ENCODE measurements around the gene USP37. TPM values are rescaled to one million over a fixed set of nuclear protein-coding genes. Genes with fewer than 3 reads are reported as not detected.
A peak's percentile ranks its signal among the peaks of the same experiment; 100 is the strongest.

USP37 gene
- total RNA-seq, 3 donors from 2014 or later = 11.5 to 14.3 (median 11.6) TPM

DNA sequence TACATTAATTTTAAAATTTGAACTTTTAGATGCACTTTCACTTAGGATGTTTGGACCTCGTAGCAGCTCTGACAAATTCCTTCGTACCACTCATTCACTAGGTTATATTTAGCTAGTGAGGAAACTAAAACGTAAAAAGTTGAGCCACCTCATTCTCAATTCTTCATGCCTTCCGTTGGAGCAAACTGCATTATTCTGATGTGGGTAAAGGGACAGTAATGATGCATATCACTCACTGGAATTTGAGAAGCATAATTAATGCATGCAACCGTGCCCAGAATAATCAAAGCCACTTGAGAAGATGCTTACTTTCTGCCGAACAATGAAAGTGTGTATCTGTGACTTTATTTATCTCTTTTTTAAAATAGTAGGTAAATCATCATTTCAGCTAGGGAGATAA is 2.7 kb upstream of the USP37 start:
- no peaks in the 10 kb centered on the region for H3K9me3 ChIP-seq
- ATAC-seq = no peak
- intact Hi-C loops (cut with DNase I, micrococcal nuclease) = no loop called here
- TF ChIP-seq, protein P1, sequence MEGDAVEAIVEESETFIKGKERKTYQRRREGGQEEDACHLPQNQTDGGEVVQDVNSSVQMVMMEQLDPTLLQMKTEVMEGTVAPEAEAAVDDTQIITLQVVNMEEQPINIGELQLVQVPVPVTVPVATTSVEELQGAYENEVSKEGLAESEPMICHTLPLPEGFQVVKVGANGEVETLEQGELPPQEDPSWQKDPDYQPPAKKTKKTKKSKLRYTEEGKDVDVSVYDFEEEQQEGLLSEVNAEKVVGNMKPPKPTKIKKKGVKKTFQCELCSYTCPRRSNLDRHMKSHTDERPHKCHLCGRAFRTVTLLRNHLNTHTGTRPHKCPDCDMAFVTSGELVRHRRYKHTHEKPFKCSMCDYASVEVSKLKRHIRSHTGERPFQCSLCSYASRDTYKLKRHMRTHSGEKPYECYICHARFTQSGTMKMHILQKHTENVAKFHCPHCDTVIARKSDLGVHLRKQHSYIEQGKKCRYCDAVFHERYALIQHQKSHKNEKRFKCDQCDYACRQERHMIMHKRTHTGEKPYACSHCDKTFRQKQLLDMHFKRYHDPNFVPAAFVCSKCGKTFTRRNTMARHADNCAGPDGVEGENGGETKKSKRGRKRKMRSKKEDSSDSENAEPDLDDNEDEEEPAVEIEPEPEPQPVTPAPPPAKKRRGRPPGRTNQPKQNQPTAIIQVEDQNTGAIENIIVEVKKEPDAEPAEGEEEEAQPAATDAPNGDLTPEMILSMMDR (IDR thresholded peaks at IDR 0.05) = no peak
- H3K36me3 ChIP-seq (ENCODE audit: low read depth) = no peaks in the 10 kb centered on the region
- peaks cover 17% of the 10 kb centered on the region for H3K4me1 ChIP-seq (ENCODE audit: low read depth)
- no peak overlapping the region for H3K4me3 ChIP-seq
- no peak for DNase-seq

DNA sequence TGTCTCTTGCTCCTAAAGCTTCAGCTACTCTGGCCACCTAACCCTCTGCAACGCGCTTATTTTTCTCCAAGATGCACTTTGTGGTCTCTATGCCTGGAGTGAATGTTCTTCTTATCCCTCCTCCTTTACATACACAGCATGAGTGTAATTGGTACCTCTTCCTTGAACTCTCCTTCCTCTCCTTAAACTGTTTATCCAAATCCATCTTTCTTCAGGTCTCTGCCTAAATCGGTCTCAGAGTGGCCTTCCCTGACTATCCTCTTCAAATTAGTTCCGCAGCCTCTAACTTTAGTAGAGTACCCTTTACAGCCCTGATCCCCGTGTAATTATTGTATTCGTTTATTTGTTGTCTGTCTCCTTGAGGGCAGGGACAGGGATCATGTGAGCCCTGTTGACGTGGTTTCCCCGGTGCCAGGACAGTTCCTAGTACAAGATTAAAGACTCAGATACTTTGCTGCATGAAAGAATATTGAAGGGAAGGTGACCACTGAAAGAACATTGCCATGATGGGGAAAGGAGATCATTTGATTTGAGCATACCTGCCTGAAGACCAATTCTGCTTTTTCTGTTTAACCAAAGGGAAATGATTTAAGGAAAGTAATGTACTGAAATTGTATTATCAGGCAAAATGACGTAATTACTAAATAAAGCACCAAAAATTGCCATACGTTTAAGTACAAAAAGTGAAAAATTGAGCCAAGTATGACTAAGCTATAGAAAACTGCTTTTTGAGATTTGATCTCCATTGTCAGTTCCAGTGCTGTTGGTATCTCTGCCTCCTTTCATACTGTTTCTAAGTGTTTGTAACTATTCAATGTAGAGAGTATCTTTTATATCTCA is 1.7 kb upstream of the USP37 start:
- H3K9me3 ChIP-seq = no peaks in the 10 kb centered on the region
- DNase-seq (peak in 1 of 3 donors; percentile 27), ATAC-seq (no peak)
- TF ChIP-seq, protein P1 (IDR thresholded peaks at IDR 0.05) = no peak
- intact Hi-C loops (cut with DNase I, micrococcal nuclease) = no loop called here
- H3K4me1 ChIP-seq (ENCODE audit: low read depth) = peaks cover 17% of the 10 kb centered on the region
- H3K4me3 ChIP-seq = peak overlapping the region; percentile 78
- no peaks in the 10 kb centered on the region for H3K36me3 ChIP-seq (ENCODE audit: low read depth)

DNA sequence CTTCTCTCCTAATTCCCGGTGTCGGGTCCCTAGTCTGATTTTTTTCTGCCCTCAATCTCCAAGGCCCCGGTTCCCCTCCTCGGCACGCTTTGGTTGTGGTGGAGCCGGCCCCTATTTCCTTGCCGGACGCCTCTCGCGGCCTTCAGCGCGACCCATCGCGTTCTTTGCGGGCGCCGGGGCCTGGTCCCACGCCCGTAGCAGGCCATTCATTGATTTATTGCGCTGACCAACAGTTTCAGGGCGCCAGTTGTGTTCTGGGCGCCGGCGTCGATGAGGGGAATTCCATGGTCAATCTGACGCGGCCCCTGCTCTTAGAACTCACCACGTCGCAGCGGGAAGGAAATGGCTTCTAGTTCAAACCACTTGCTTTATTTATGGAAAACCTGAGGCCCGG is 884 bp upstream of the USP37 start:
- DNase-seq (peak; percentile 53 to 72 (median 70)), ATAC-seq (peak; percentile 32)
- peaks cover 17% of the 10 kb centered on the region for H3K4me1 ChIP-seq (ENCODE audit: low read depth)
- no peaks in the 10 kb centered on the region for H3K9me3 ChIP-seq
- intact Hi-C loops (cut with DNase I, micrococcal nuclease) = no loop called here
- TF ChIP-seq, protein P1 (IDR thresholded peaks at IDR 0.05) = no peak
- H3K36me3 ChIP-seq (ENCODE audit: low read depth) = no peaks in the 10 kb centered on the region
- peak overlapping the region; percentile 78 for H3K4me3 ChIP-seq

DNA sequence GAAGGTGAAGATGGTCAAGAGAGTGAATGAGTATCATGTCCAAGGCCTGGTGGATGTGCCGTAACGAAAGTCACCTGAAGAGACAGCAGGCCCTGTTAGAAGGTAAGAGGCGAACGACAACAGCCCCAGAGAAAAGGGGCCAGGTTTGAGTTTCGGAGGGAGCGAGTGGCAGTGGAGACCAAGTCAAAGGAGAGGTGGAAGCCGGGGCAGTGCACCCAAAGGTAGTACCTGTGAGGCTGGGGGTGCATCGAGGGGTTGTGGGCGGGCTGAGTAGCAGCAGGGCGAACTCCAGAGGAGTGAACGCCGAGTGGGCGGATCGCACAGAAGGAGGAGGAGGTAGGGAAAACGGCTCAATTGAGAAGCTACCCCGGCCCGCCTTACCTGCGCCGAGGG is 358 bp downstream of the USP37 start:
- Histone ChIP-seq H3K36me3 (ENCODE audit: low read depth) (no peaks in the 10 kb centered on the region), H3K9me3 (no peaks in the 10 kb centered on the region), H3K4me3 (peak overlapping the region; percentile 37), H3K4me1 (ENCODE audit: low read depth) (peaks cover 17% of the 10 kb centered on the region)
- peak; percentile 64 for ATAC-seq
- DNase-seq = no peak
- intact Hi-C loops (cut with DNase I, micrococcal nuclease) = no loop called here
- TF ChIP-seq, protein P1 (IDR thresholded peaks at IDR 0.05) = no peak

DNA sequence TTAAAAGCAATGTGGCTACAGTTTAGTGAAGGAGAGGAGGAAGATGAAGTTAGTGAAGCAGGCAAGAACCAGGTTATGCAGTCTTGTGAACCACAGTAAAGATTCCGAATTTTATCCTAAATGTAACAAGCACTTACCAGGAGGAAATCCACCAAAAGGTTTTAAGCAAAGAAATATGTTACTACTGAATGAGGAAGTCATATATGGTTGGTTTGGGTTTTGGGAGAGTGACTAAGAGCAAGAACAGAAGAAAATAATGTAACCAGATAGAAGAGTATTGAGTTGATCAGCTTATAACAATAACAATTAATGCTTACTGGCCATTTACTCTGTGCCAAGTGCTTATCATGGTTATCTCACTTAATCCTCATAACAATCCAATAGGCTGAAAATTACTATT is 1.9 kb downstream of the USP37 start:
- Histone ChIP-seq H3K9me3 (no peaks in the 10 kb centered on the region), H3K4me3 (no peak overlapping the region), H3K4me1 (ENCODE audit: low read depth) (peaks cover 17% of the 10 kb centered on the region), H3K36me3 (ENCODE audit: low read depth) (no peaks in the 10 kb centered on the region)
- TF ChIP-seq, protein P1 (IDR thresholded peaks at IDR 0.05) = no peak
- no peak for ATAC-seq
- intact Hi-C loops (cut with DNase I, micrococcal nuclease) = no loop called here
- DNase-seq = no peak
